IMR-90 (cell line): ENCODE data around the gene RYR3. TPM values are rescaled to one million over a fixed set of nuclear protein-coding genes. Genes with fewer than 3 reads are reported as not detected.

Source experiments
- ATAC-seq: fragments of 200-7000 bp; cut with Tn5 transposase; 2 replicates; pipeline ENCODE4 v1.9.1; 2020; ENCODE audit warnings: low read depth, mild to moderate bottlenecking, moderate library complexity
- BruUV-seq: library from RNA; stranded (reverse); fragments of 400-500 nt; replicated peaks from 2 replicates; lab custom pipeline; 2021; lab: Mats Ljungman, UMichigan
- CTCF ChIA-PET: fragments of 300-600 bp; formaldehyde crosslinking; extraction: SDS; loops from one replicate; lab custom pipeline; 2021; ENCODE audit warnings: antibody characterized with exemption; lab: Yijun Ruan, JAX
- POLR2A ChIA-PET: fragments of 300-600 bp; sonication (Branson Sonifier 250); formaldehyde crosslinking; loops from one replicate; lab custom pipeline; 2022; ENCODE audit warnings: antibody characterized with exemption; ENCODE audit not compliant: unreplicated experiment; lab: Charles Lee
- DNase-seq: peaks from one replicate; pipeline ENCODE4 v3.0.0; 2013
- H2AFZ ChIP-seq: replicated peaks from 2 replicates; pipeline ENCODE3; 2013; ENCODE audit warnings: low read length, mild to moderate bottlenecking; ENCODE audit not compliant: poor library complexity
- H2AK5ac ChIP-seq: 2 replicates; pipeline ENCODE4 v1.6.1; 2013; ENCODE audit warnings: low read depth, low read length, inconsistent platforms
- H2AK9ac ChIP-seq: replicated peaks from 2 replicates; pipeline ENCODE3; 2013; ENCODE audit warnings: mild to moderate bottlenecking, low read depth, low read length, moderate library complexity; ENCODE audit not compliant: poor library complexity
- H2BK120ac ChIP-seq: 2 replicates; pipeline ENCODE4 v1.6.1; 2013; ENCODE audit warnings: low read depth, low read length, inconsistent platforms
- H2BK15ac ChIP-seq: 3 replicates; pipeline ENCODE4 v1.6.1; 2013; ENCODE audit warnings: low read depth, low read length, inconsistent platforms
- H2BK20ac ChIP-seq: 2 replicates; pipeline ENCODE4 v1.6.1; 2013; ENCODE audit warnings: low read depth, mild to moderate bottlenecking, inconsistent platforms, low read length, moderate library complexity
- H2BK5ac ChIP-seq: 2 replicates; pipeline ENCODE4 v1.6.1; 2013; ENCODE audit warnings: mild to moderate bottlenecking, low read depth, low read length, inconsistent platforms; ENCODE audit not compliant: poor library complexity, severe bottlenecking
- H3K14ac ChIP-seq: replicated peaks from 2 replicates; pipeline ENCODE4 v1.6.1; 2013; ENCODE audit warnings: low read depth, low read length, inconsistent platforms
- H3K18ac ChIP-seq: 2 replicates; pipeline ENCODE4 v1.6.1; 2013; ENCODE audit warnings: low read depth, low read length, control low read depth
- H3K23ac ChIP-seq: 2 replicates; pipeline ENCODE4 v1.6.1; 2013; ENCODE audit warnings: low read depth, low read length, inconsistent platforms
- H3K27ac ChIP-seq: 2 replicates; pipeline ENCODE4 v1.5.1; 2013; ENCODE audit warnings: mild to moderate bottlenecking, control low read depth, low read length; ENCODE audit not compliant: insufficient read depth
- H3K27me3 ChIP-seq: 2 replicates; pipeline ENCODE4 v1.6.1; 2013; ENCODE audit warnings: low read length; ENCODE audit not compliant: control insufficient read depth, insufficient read depth
- H3K36me3 ChIP-seq: 2 replicates; pipeline ENCODE4 v1.6.1; 2013; ENCODE audit warnings: low read length, mixed read lengths; ENCODE audit not compliant: control insufficient read depth, insufficient read depth
- H3K4ac ChIP-seq: 2 replicates; pipeline ENCODE4 v1.6.1; 2013; ENCODE audit warnings: low read depth, low read length, inconsistent platforms
- H3K4me1 ChIP-seq: 2 replicates; pipeline ENCODE4 v1.6.1; 2013; ENCODE audit warnings: low read length, mixed read lengths; ENCODE audit not compliant: control insufficient read depth, insufficient read depth
- H3K4me2 ChIP-seq: 2 replicates; pipeline ENCODE4 v1.6.1; 2013; ENCODE audit warnings: low read depth, mild to moderate bottlenecking, control low read depth, low read length, moderate library complexity
- H3K4me3 ChIP-seq: 2 replicates; pipeline ENCODE4 v1.5.1; 2013; ENCODE audit warnings: low read depth, mild to moderate bottlenecking, control low read depth, low read length, moderate library complexity; ENCODE audit not compliant: insufficient read depth
- H3K56ac ChIP-seq: 2 replicates; pipeline ENCODE4 v1.6.1; 2013; ENCODE audit warnings: low read length, inconsistent platforms; ENCODE audit not compliant: insufficient read depth; ENCODE audit errors: extremely low read depth
- H3K79me1 ChIP-seq, 2 experiments: 2 replicates each; pipeline ENCODE4 v1.6.1; 2013; ENCODE audit warnings: low read length in 2 of 2, inconsistent platforms in 1 of 2, low read depth in 1 of 2
- H3K9ac ChIP-seq: 2 replicates; pipeline ENCODE4 v1.6.1; 2013; ENCODE audit warnings: low read depth, low read length, control low read depth
- H3K9me1 ChIP-seq: 2 replicates; pipeline ENCODE4 v1.6.1; 2013; ENCODE audit warnings: low read length, inconsistent platforms; ENCODE audit not compliant: insufficient read depth
- H3K9me3 ChIP-seq: 2 replicates; pipeline ENCODE4 v1.6.1; 2013; ENCODE audit warnings: low read length; ENCODE audit not compliant: control insufficient read depth, insufficient read depth
- H4K20me1 ChIP-seq: 2 replicates; pipeline ENCODE4 v1.6.1; 2013; ENCODE audit warnings: low read length, inconsistent platforms; ENCODE audit not compliant: insufficient read depth
- H4K5ac ChIP-seq: 2 replicates; pipeline ENCODE4 v1.6.1; 2013; ENCODE audit warnings: mild to moderate bottlenecking, low read depth, low read length, control low read depth
- H4K8ac ChIP-seq, 2 experiments: 2 replicates each; pipeline ENCODE4 v1.6.1; 2013; ENCODE audit warnings: low read depth in 2 of 2, low read length in 2 of 2, control low read depth in 1 of 2, inconsistent platforms in 1 of 2
- H4K91ac ChIP-seq: 2 replicates; pipeline ENCODE4 v1.6.1; 2013; ENCODE audit warnings: low read depth, low read length, inconsistent platforms; ENCODE audit not compliant: insufficient read depth
- CEBPB ChIP-seq: IDR thresholded peaks from 2 replicates; pipeline ENCODE4 v1.6.1; 2012; ENCODE audit warnings: low read depth, low read length, improper control_type of control experiment
- FOS ChIP-seq: fragments of 150-350 bp; IDR thresholded peaks from 2 replicates; pipeline ENCODE4 v1.6.1; 2016; ENCODE audit warnings: low read depth, low read length
- MAFK ChIP-seq: IDR thresholded peaks from 2 replicates; pipeline ENCODE4 v1.6.1; 2012; ENCODE audit warnings: low read depth, low read length, improper control_type of control experiment
- MAZ ChIP-seq: IDR thresholded peaks from 2 replicates; pipeline ENCODE4 v1.6.1; 2012; ENCODE audit warnings: low read depth, mild to moderate bottlenecking, low read length, improper control_type of control experiment, moderate library complexity, borderline replicate concordance
- MXI1 ChIP-seq: IDR thresholded peaks from 2 replicates; pipeline ENCODE4 v1.6.1; 2012; ENCODE audit warnings: low read depth, mild to moderate bottlenecking, low read length, moderate library complexity, borderline replicate concordance
- NFE2L2 ChIP-seq: fragments of 150-350 bp; IDR thresholded peaks from 2 replicates; pipeline ENCODE4 v1.6.1; 2016; ENCODE audit warnings: low read depth, mild to moderate bottlenecking, low read length
- RAD21 ChIP-seq: IDR thresholded peaks from 2 replicates; pipeline ENCODE4 v1.6.1; 2012; ENCODE audit warnings: low read length, improper control_type of control experiment
- RCOR1 ChIP-seq: IDR thresholded peaks from 2 replicates; pipeline ENCODE4 v1.6.1; 2012; ENCODE audit warnings: mild to moderate bottlenecking, low read length, improper control_type of control experiment; ENCODE audit not compliant: insufficient replicate concordance
- RFX5 ChIP-seq: IDR thresholded peaks from 2 replicates; pipeline ENCODE4 v1.8.0; 2012; ENCODE audit warnings: low read depth, mild to moderate bottlenecking, low read length, moderate library complexity
- SMC3 ChIP-seq: fragments of 150-350 bp; IDR thresholded peaks from 2 replicates; pipeline ENCODE4 v1.6.1; 2016; ENCODE audit warnings: low read depth, mild to moderate bottlenecking, antibody characterized with exemption, low read length, moderate library complexity
- whole genome bisulfite sequencing, 2 experiments: methylation state at CpG; one replicate each; pipeline versions ENCODE4 v1.1.5 to v1.1.7; 2013; ENCODE audit warnings: missing lambda C conversion rate in 2 of 2; ENCODE audit not compliant: insufficient read length in 1 of 2; ENCODE audit errors: extremely low coverage in 2 of 2; 5-methylcytosine and 5-hydroxymethylcytosine counted together
- dilution Hi-C: fragments of 300-500 bp; cut with HindIII; formaldehyde crosslinking; loops from one replicate; pipeline ENCODE4 v1.14.3; 2018; ENCODE audit warnings: low sequenced_read_pairs; ENCODE audit not compliant: unreplicated experiment
- in situ Hi-C: fragments of 300-500 bp; cut with MboI; formaldehyde crosslinking; loops from 3 replicates; pipeline ENCODE4 v1.14.3; 2019; ENCODE audit warnings: low sequenced_read_pairs, inconsistent platforms, mixed read lengths
- intact Hi-C: fragments of 100-400 bp; cut with micrococcal nuclease; formaldehyde crosslinking; loops from 2 replicates; pipeline ENCODE4 v1.10.0; 2022
- polyA plus RNA-seq, 3 experiments: library from polyadenylated mRNA; depleted of rRNA; stranded (reverse); fragments of >200 nt; gene quantifications; 2 replicates each; pipeline ENCODE4 v1.2.3, GENCODE V29; 2012; ENCODE audit warnings: low replicate concordance in 1 of 3
- total RNA-seq: library from RNA; depleted of rRNA; stranded (reverse); fragments of >200 nt; gene quantifications from 2 replicates; pipeline ENCODE4 v1.2.3, GENCODE V29; 2012
- TF ChIP-seq, protein P1 (sequence below): fragments of 150-350 bp; IDR thresholded peaks from 2 replicates; pipeline ENCODE4 v1.6.1; 2016; ENCODE audit warnings: low read depth, mild to moderate bottlenecking, low read length, moderate library complexity, borderline replicate concordance
- TF ChIP-seq, protein P2 (sequence below): conservative IDR thresholded peaks from 2 replicates; pipeline ENCODE4 v1.5.1; 2012; ENCODE audit warnings: mild to moderate bottlenecking, low read depth, low read length, improper control_type of control experiment

Gene RYR3
- total and polyA plus RNA-seq, 2 of the 4 experiments (the other 2 are of a cell fraction), result 0.18 TPM; not detected in 1

DNA sequence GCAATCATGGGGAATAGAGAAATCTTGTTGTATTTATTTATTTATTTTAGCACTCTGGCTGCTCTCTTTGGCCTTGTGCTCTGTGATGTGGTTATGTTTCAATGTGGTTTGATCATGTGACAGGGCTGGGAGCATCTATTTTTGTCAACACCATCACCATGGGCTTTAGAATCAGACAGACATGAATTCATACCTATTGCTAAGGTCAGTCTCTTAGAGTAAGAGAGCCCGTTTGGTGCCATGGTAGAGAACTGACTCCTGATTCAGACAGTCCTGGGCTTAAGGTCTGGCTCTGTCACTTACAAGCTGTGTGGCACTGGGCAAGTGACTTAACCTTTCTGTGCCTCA is 157.0 kb downstream of the RYR3 start:
- Histone ChIP-seq H2AK5ac (no peak overlapping the region), H3K79me1 (no peaks in the 10 kb centered on the region), H4K91ac (no peak overlapping the region), H3K56ac (no peak overlapping the region), H3K18ac (no peak overlapping the region), H3K4me3 (no peak overlapping the region), H2AK9ac (no peak overlapping the region), H4K20me1 (no peaks in the 10 kb centered on the region), H3K9me1 (no peaks in the 10 kb centered on the region), H3K14ac (no peak overlapping the region), H3K27ac (no peak overlapping the region), H2BK15ac (no peak overlapping the region), H3K9ac (no peak overlapping the region), H2AFZ (no peak overlapping the region), H3K9me3 (no peaks in the 10 kb centered on the region), H3K27me3 (no peaks in the 10 kb centered on the region; the same call in 1 of the 2 replicates), H2BK5ac (no peak overlapping the region), H3K4me2 (no peak overlapping the region), H4K5ac (no peak overlapping the region), H3K4me1 (no peaks in the 10 kb centered on the region), H3K4ac (no peak overlapping the region), H4K8ac (no peak overlapping the region), H3K36me3 (no peaks in the 10 kb centered on the region), H2BK120ac (no peak overlapping the region), H3K23ac (no peak overlapping the region), H2BK20ac (no peak overlapping the region)
- intact Hi-C loops (no loop called here), in situ Hi-C loops (no loop called here), dilution Hi-C loops (no loop called here)
- ATAC-seq (no peak), DNase-seq (no peak)
- POLR2A ChIA-PET, result no interaction called here
- no TSS peak for BruUV-seq
- WGBS, 2 experiments, result 57% methylated on average over 1 of the region's 1 CpG; no CpG with 5 or more reads in 1 of the 2 experiments
- CTCF ChIA-PET, result no interaction called here
- TF ChIP-seq RFX5 (no peak), NFE2L2 (no peak), SMC3 (no peak), MAZ (no peak), MXI1 (no peak), RAD21 (no peak), CEBPB (no peak), MAFK (no peak), RCOR1 (no peak), FOS (no peak)
- TF ChIP-seq, protein P1, sequence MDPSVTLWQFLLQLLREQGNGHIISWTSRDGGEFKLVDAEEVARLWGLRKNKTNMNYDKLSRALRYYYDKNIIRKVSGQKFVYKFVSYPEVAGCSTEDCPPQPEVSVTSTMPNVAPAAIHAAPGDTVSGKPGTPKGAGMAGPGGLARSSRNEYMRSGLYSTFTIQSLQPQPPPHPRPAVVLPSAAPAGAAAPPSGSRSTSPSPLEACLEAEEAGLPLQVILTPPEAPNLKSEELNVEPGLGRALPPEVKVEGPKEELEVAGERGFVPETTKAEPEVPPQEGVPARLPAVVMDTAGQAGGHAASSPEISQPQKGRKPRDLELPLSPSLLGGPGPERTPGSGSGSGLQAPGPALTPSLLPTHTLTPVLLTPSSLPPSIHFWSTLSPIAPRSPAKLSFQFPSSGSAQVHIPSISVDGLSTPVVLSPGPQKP, result no peak
- TF ChIP-seq, protein P2, sequence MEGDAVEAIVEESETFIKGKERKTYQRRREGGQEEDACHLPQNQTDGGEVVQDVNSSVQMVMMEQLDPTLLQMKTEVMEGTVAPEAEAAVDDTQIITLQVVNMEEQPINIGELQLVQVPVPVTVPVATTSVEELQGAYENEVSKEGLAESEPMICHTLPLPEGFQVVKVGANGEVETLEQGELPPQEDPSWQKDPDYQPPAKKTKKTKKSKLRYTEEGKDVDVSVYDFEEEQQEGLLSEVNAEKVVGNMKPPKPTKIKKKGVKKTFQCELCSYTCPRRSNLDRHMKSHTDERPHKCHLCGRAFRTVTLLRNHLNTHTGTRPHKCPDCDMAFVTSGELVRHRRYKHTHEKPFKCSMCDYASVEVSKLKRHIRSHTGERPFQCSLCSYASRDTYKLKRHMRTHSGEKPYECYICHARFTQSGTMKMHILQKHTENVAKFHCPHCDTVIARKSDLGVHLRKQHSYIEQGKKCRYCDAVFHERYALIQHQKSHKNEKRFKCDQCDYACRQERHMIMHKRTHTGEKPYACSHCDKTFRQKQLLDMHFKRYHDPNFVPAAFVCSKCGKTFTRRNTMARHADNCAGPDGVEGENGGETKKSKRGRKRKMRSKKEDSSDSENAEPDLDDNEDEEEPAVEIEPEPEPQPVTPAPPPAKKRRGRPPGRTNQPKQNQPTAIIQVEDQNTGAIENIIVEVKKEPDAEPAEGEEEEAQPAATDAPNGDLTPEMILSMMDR, result no peak
